Mucosa of stomach (tissue), 1 donor: ENCODE results near the gene ANTXR1.

ENCODE experiments used
- H3K27me3 ChIP-seq: one replicate; pipeline ENCODE4 v1.7.0; 2013; ENCODE audit warnings: mild to moderate bottlenecking, low read length; ENCODE audit not compliant: control insufficient read depth, insufficient read depth
- H3K36me3 ChIP-seq: one replicate; pipeline ENCODE4 v1.7.0; 2013; ENCODE audit warnings: low read length; ENCODE audit not compliant: control insufficient read depth, insufficient read depth
- H3K4me1 ChIP-seq: one replicate; pipeline ENCODE4 v1.7.0; 2013; ENCODE audit warnings: mild to moderate bottlenecking, low read length; ENCODE audit not compliant: control insufficient read depth, insufficient read depth
- H3K4me3 ChIP-seq: one replicate; pipeline ENCODE4 v1.7.0; 2013; ENCODE audit warnings: low read length
- H3K9ac ChIP-seq: one replicate; pipeline ENCODE4 v1.7.0; 2013; ENCODE audit warnings: mild to moderate bottlenecking, low read length, moderate library complexity
- H3K9me3 ChIP-seq: one replicate; pipeline ENCODE4 v1.7.0; 2013; ENCODE audit warnings: mild to moderate bottlenecking, low read length, moderate library complexity; ENCODE audit not compliant: control insufficient read depth
- donor health status: Pancreatic carcinoma.

Gene ANTXR1

DNA sequence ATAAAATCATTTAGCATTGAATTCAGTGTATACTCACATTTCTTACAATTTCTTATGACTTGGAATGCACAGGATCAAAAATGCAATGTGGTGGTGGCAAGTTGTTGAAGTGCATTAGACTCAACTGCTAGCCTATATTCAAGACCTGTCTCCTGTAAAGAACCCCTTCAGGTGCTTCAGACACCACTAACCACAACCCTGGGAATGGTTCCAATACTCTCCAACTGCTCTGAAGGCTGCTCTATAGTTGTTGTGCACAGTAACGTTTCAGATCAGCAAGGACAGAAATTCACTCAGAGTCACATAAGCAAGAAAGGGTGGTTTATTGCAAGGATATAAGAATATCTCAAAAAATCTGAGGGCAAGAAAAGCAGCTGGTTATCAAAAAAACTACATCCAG, 32.0 kb upstream of the ANTXR1 start:
- H3K9me3 ChIP-seq, result no peaks in the 10 kb centered on the region
- no peaks in the 10 kb centered on the region for H3K4me1 ChIP-seq
- no peak overlapping the region for H3K4me3 ChIP-seq
- H3K36me3 ChIP-seq, result no peaks in the 10 kb centered on the region
- H3K27me3 ChIP-seq, result no peaks in the 10 kb centered on the region
- no peak overlapping the region for H3K9ac ChIP-seq

DNA sequence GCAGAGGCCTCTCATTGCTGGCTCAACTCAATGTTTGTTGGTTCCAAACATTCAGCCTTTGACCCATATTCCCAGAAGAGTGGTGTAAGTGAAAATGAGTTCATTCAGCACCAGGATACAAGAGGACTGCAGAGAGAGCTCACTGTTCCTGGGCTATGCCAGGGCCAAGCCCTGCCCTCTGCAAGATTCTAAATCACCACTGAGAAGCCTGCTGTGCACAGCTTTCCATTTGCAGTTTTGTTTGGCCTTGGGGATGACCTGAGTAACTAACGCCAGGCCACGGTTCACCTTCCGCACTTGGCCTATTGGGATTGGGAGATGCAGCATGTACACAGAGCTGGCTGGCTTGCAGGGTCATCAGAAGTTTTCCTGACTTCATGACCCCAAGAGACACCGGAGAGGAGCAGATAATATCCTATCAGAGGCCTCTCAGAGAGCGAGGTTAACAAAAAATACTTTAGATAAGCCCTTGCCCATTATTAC, 25.9 kb upstream of the ANTXR1 start:
- H3K27me3 ChIP-seq, result no peaks in the 10 kb centered on the region
- no peaks in the 10 kb centered on the region for H3K4me1 ChIP-seq
- H3K9ac ChIP-seq, result no peak overlapping the region
- no peaks in the 10 kb centered on the region for H3K36me3 ChIP-seq
- H3K4me3 ChIP-seq, result no peak overlapping the region
- no peaks in the 10 kb centered on the region for H3K9me3 ChIP-seq

GRCh38 chr2:68989035-68989434, 23.9 kb upstream of the ANTXR1 start:
- Histone ChIP-seq H3K9ac (no peak overlapping the region), H3K36me3 (no peaks in the 10 kb centered on the region), H3K27me3 (no peaks in the 10 kb centered on the region), H3K4me1 (peaks cover 8% of the 10 kb centered on the region), H3K4me3 (no peak overlapping the region), H3K9me3 (no peaks in the 10 kb centered on the region)

DNA sequence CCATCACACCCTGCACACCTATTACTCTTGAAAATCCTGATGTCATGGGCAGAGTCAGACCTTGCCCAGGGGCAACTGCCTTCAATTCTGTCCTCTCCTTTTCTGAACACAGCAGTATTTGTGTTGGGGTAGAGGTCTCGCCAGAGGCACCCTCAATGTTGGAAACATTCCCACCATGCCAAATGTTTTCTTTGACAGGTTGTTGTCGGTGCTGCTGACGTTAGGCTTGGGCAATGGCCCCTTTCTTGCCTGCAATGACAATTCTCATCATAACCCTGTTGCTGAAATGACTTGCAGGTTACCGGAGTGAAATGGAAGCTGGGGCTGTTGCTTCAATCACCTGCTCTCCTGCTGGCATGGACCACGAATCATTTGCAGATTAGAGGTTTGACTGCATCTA, 20.6 kb upstream of the ANTXR1 start:
- Histone ChIP-seq H3K27me3 (no peaks in the 10 kb centered on the region), H3K36me3 (no peaks in the 10 kb centered on the region), H3K4me3 (no peak overlapping the region), H3K9me3 (no peaks in the 10 kb centered on the region), H3K9ac (no peak overlapping the region), H3K4me1 (peaks cover 9% of the 10 kb centered on the region)

DNA sequence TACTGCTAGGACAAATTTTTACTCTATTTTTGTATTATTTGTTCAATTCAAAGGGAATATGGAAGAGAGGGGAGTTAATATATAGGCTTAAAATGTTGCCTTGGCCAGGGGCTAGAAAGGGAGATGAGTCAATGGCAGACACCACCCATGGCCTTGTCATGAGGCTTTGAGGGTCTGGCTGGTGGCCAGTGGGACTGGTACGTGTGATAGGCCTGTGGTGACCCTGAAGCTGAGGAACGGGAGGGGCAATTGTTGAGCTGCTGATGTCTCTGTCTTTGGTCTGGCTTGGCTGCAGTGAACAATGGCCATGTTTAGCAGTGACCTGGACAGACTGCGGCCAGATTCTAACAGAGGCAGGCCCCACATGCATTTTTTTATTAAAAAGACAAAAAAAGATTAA, 20.0 kb upstream of the ANTXR1 start:
- H3K4me1 ChIP-seq, result peaks cover 9% of the 10 kb centered on the region
- H3K9ac ChIP-seq, result no peak overlapping the region

GRCh38 chr2:68993660-68994059, 19.3 kb upstream of the ANTXR1 start:
- Histone ChIP-seq H3K9ac (no peak overlapping the region), H3K4me1 (peaks cover 9% of the 10 kb centered on the region), H3K36me3 (no peaks in the 10 kb centered on the region), H3K4me3 (no peak overlapping the region), H3K9me3 (no peaks in the 10 kb centered on the region), H3K27me3 (no peaks in the 10 kb centered on the region)

More for the DNA sequence above, 20.0 kb upstream of the ANTXR1 start:
- Histone ChIP-seq H3K9me3 (no peaks in the 10 kb centered on the region), H3K4me3 (no peak overlapping the region), H3K27me3 (no peaks in the 10 kb centered on the region), H3K36me3 (no peaks in the 10 kb centered on the region)

- H3K4me3 ChIP-seq, result no peak overlapping the region
- no peaks in the 10 kb centered on the region for H3K36me3 ChIP-seq
- no peaks in the 10 kb centered on the region for H3K9me3 ChIP-seq
- H3K9ac ChIP-seq, result no peak overlapping the region
- peaks cover 9% of the 10 kb centered on the region for H3K4me1 ChIP-seq
- no peaks in the 10 kb centered on the region for H3K27me3 ChIP-seq
These were observed 18.1 kb upstream of the ANTXR1 start for GRCh38 chr2:68994864-68995263.

- no peak overlapping the region for H3K9ac ChIP-seq
- H3K27me3 ChIP-seq, result no peaks in the 10 kb centered on the region
- H3K36me3 ChIP-seq, result no peaks in the 10 kb centered on the region
- no peak overlapping the region for H3K4me3 ChIP-seq
- H3K9me3 ChIP-seq, result no peaks in the 10 kb centered on the region
- H3K4me1 ChIP-seq, result peaks cover 9% of the 10 kb centered on the region
These were observed 17.1 kb upstream of the ANTXR1 start for GRCh38 chr2:68995916-68996315.

- H3K36me3 ChIP-seq, result no peaks in the 10 kb centered on the region
These were observed 15.6 kb upstream of the ANTXR1 start for GRCh38 chr2:68997401-68997800.

GRCh38 chr2:69001879-69002278, 11.1 kb upstream of the ANTXR1 start:
- no peaks in the 10 kb centered on the region for H3K36me3 ChIP-seq
- no peaks in the 10 kb centered on the region for H3K27me3 ChIP-seq
- H3K4me3 ChIP-seq, result no peak overlapping the region
- no peaks in the 10 kb centered on the region for H3K9me3 ChIP-seq
- no peaks in the 10 kb centered on the region for H3K4me1 ChIP-seq
- H3K9ac ChIP-seq, result no peak overlapping the region

More at GRCh38 chr2:68997401-68997800, 15.6 kb upstream of the ANTXR1 start:
- no peaks in the 10 kb centered on the region for H3K27me3 ChIP-seq
- no peaks in the 10 kb centered on the region for H3K9me3 ChIP-seq
- no peak overlapping the region for H3K4me3 ChIP-seq
- peaks cover 9% of the 10 kb centered on the region for H3K4me1 ChIP-seq
- no peak overlapping the region for H3K9ac ChIP-seq

- Histone ChIP-seq H3K9ac (no peak overlapping the region), H3K4me1 (no peaks in the 10 kb centered on the region)
These were observed 9.2 kb upstream of the ANTXR1 start for GRCh38 chr2:69003731-69004130.

DNA sequence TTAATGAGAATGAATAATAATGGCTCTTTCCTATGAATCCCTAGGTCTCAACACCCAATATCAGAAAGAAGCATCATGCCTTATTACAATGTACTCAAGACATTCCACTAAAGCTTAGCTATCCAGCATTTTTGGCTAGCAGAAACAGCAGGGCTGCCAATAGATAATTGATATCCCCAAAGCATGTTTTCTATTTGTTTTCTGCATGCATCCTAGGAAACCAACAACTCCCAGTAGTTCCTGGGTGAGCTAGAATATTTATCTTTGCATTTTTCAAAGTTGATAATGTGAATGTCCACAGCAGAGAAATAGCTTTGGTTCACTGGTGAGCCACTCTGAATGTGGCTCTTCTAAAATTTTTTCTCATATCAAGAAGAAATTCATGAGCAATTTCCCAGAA, 5.8 kb upstream of the ANTXR1 start:
- no peak overlapping the region for H3K9ac ChIP-seq
- no peaks in the 10 kb centered on the region for H3K9me3 ChIP-seq
- H3K4me3 ChIP-seq, result no peak overlapping the region
- no peaks in the 10 kb centered on the region for H3K36me3 ChIP-seq
- peaks cover 21% of the 10 kb centered on the region for H3K4me1 ChIP-seq
- no peaks in the 10 kb centered on the region for H3K27me3 ChIP-seq

More at GRCh38 chr2:69003731-69004130, 9.2 kb upstream of the ANTXR1 start:
- Histone ChIP-seq H3K4me3 (no peak overlapping the region), H3K9me3 (no peaks in the 10 kb centered on the region), H3K27me3 (no peaks in the 10 kb centered on the region), H3K36me3 (no peaks in the 10 kb centered on the region)

DNA sequence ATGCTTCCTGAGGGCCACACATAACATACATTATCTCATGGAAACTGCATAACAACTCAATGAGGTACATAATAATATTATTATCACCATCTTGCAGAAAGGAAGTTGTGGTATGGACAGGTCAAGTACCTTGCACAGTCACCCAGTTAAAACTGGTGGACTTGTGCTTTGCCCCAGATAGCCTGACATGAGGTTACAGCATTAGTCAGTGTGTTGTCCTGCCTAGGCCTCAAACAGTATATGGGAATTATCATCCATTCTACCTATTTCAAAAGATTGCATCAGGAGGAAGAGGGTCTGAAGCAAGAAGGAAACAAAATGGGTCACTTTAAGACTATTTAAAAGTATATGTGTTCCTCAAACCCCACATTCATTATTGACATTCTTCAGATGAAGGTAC, 5.4 kb upstream of the ANTXR1 start:
- H3K4me1 ChIP-seq, result peaks cover 21% of the 10 kb centered on the region
- no peaks in the 10 kb centered on the region for H3K9me3 ChIP-seq

More for the DNA sequence above, 5.4 kb upstream of the ANTXR1 start:
- no peak overlapping the region for H3K9ac ChIP-seq
- no peak overlapping the region for H3K4me3 ChIP-seq
- H3K27me3 ChIP-seq, result no peaks in the 10 kb centered on the region
- no peaks in the 10 kb centered on the region for H3K36me3 ChIP-seq
